Globus pallidus (tissue), 1 donor: ENCODE data around the gene LARP4.
"Not testable (repeated sequence)": the region's sequence is repeated elsewhere in the genome, so short reads cannot be mapped to it uniquely, and the experiment has no call there.

ENCODE experiments used
- DNase-seq: peaks from one replicate; pipeline ENCODE4 v3.0.0-alpha.2; 2015; ENCODE audit warnings: low spot score

Gene LARP4

DNA sequence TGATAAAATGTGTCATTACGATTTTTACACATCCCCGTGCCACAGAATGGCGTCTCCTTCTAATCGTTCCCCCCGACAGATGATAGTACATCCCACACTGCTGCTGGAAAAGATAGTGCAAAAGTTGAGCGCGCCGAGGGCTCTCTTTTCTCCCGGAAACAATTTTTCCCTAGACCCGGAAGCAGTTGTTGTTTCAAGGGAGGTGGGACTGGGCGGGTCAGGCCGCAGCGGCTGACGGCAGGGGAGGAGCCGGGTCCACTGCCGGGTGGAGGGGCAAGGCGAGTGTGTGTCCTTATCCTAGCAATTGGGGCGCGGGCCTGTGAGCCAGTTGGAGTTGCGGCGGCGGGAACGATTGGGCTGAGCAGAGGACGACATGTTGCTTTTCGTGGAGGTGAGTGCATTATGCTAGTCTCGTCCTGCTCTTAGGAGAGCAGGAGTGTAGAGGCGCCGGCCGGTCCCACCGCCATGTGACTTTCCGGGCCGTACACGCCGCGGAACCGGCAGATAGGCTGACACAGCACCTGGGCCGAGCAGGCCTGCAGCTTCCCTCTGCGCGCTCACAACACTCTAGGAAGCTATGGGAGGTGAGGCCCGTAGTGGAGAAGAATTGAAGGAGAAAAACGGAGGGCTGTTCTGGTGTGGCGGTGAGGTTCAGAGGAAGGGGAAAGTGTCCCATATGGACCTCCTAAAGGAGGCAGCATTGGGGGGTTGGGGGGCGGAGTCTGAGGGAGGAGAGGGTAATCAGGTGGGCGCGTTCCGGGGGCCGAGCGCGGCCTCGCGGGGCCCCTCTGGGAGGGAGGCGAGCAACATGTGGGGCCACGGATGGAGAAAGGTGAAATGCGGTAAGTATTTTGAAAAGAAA, at the start of gene LARP4:
TSS of gene LARP4 (plus strand) at position 248 of the 862 bp plus-strand sequence. CDS start at position 374, 126 bp downstream.
- peak; percentile 94 for DNase-seq

- DNase-seq: no peak
These were observed 49.3 kb upstream of the LARP4 start for GRCh38 chr12:50351120-50352043.

DNA sequence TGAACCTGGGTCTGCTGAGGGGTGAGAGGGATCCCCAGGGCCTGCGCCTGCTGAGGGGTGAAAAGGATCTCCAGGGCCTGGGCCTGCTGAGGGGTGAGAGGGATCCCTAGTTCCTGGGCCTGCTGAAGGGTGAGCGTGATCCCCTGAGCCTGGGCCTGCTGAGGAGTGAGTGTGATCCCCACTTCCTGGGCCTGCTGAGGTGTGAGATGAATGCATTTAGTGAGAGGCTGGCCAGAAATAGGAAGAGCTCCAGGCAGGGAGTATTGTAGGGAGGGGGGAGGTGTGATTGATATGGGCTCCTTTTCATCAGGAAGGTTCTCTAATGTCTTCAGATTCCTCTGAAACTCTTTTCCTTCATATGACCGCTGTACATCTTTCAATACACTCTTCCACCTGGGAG, 47.3 kb upstream of the LARP4 start:
- no peak for DNase-seq

DNA sequence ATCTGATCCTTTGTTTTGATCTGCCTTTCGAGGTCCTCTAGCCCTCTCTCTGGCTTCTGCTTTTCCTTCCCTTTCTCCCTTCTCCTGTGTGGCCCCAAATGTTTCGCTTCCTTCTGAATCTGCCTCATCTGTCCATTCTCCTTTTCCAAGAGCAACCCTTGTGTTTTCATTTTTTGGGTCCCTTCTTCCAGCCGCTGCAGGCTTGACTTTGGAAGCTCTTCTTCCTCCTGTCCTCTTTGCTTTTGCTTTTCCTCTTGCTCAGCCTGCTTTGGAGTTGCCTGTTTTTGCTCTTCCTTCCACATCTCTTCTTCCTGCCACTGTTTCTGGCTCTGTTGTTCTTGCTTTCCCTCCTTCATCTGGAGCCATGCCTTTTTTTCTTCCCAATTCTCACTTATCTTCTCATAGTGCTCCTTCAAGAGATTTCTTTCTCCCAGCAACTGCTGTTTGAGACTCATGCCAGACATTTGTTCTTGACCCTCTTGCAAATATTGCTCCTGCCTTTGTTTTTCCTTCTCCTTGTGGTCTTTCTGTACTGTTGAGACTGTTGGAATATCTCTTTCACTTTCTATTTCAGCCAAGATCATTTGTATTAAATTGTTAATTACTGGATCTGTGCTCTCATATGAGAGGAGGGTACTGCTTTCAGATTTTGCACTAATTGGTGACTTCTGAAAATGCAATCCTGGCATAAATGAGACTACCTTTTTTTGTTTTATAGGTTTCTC, 46.7 kb upstream of the LARP4 start:
- DNase-seq: no peak

DNA sequence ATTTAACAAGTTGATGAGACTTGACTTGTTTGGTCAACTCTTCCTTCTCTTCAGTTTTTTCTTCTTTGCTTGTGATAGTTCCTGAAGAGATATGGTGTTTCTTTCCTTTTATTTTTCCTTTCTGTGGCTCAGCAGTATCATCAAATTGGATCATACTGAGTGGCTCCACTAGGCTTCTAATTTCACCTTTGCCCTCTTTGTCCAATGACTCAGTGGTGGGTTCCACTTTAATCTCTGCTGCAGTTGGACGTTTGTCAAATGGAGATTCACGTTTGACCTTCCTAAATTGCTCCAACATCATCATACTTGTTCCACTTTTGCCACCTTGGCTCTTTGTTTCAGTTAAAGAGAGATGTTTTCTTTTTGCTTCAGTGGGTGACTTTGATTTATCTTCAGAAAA, 45.8 kb upstream of the LARP4 start:
- DNase-seq: no peak

DNA sequence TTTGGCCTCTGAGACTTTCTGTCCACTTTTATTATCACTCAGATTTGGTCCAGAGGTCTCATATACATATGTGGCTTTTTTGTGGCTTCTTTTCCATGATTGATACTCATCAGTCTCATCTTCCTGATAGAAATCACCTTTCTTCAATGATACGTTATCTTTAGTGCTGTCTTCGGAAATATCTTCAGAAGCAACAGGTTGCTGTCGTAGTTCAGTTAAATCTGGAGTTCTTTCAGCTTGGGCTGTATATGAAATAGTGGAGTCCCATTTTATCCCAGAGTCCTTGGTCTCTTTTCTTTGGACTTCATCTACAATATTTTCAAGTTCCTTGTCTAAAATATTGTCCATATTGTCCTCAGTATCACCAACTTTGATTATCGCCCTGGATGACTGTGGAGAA, 45.3 kb upstream of the LARP4 start:
- no peak for DNase-seq

- no peak for DNase-seq
These were observed 38.0 kb upstream of the LARP4 start for GRCh38 chr12:50362671-50363070.

DNA sequence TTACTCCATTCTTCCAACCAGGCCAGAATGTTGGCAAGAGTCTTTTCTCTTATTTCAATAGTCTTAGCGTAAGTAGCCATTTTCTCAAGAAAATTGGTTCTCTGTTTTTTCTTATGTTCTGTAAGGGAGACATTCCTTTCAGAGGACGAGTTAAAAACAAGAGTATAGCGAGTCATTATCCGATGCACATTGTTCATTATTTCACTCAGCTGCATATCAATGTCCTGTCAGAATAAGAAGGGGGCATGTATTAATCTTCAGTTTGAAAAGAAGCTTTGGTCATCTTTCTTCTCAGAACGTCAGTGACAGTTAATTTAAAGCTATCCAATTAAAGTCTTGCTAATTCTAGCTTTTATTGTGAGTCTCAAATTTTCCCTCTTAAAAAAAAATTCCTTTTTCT, 37.5 kb upstream of the LARP4 start:
- no peak for DNase-seq

GRCh38 chr12:50365709-50366406, 34.8 kb upstream of the LARP4 start:
- no peak for DNase-seq

- not testable (repeated sequence) for DNase-seq
These were observed 30.0 kb upstream of the LARP4 start for GRCh38 chr12:50370672-50371071.

DNA sequence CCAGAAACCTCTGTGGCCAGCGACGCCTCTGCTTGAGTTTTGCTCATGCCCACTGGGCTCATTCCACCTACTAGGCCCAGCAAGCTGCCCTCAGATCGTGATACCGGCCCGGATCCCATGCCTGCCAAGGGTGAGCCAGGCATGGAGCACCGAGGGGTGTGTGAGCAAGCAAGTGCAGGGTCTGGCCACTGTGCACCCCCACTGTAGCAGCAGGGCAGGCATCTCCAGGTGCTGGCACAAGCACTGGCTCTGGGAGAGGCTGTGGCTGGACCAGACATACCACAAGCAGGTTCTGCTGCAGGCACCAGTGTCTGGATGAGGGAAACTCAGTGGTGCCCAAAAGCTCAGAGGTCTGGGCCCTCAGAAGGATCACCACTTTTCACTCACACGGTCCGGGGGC, 24.9 kb upstream of the LARP4 start:
- no peak for DNase-seq

GRCh38 chr12:50380761-50381325, 19.8 kb upstream of the LARP4 start:
- no peak for DNase-seq

DNA sequence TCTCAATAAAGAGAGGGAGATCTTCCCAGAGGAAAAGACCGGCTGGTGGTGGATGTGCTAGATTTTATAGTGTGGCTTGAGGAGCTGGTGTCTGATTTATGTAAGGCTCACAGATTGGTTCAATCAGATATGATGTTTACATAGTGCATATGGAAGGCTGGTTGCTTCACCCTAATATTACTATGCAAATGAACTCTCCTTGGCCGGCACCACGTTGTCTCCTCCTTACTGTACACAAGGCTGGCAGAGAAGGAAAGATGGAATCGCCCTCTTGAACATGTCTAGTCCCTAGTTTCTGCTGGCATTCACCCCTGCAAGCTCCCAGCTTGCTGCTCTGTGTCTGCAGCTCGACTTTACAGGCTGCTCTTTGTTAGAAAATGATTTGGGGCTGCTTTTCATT, 13.2 kb upstream of the LARP4 start:
- no peak for DNase-seq

DNA sequence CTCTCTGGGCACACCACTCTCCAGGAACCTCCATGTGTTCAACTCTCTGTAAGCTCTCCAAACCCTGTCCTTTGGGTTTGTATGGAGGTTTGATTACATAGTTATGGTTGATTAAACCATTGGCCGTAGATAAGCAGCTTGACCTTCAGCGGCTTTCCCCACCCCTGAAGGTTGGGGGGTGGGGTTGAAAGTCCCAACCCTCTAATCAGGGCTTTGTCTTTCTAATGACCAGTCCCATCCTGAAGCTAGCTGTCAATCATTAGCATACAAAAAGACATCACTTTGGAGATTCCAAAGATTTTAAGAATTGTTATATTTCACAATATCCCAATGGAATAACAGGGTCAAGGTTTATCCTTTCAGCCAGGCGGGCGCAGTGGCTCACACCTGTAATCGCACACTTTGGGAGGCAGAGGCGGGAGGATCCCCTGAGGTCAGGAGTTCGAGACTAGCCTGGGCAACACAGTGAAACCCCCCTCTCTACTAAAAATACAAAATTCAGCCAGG, 12.7 kb upstream of the LARP4 start:
- DNase-seq: no peak

DNA sequence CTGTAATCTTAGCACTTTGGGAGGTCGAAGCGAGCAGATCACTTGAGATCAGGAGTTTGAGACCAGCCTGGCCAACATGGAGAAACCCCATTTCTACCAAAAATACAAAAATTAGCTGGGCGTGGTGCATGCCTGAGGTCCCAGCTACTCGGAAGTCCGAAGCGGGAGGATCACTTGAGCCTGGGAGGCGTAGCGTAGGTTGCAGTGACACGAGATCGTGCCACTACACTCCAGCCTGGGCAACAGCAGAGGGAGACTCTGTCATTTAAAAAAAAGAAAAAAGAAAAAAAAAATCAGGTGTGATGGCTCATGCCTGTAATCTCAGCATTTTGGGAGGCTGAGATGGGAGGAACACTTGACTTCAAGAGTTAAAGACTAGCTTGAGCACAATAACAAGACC, 11.9 kb upstream of the LARP4 start:
- DNase-seq: not testable (repeated sequence)

GRCh38 chr12:50390316-50390741, 10.4 kb upstream of the LARP4 start:
- no peak for DNase-seq

DNA sequence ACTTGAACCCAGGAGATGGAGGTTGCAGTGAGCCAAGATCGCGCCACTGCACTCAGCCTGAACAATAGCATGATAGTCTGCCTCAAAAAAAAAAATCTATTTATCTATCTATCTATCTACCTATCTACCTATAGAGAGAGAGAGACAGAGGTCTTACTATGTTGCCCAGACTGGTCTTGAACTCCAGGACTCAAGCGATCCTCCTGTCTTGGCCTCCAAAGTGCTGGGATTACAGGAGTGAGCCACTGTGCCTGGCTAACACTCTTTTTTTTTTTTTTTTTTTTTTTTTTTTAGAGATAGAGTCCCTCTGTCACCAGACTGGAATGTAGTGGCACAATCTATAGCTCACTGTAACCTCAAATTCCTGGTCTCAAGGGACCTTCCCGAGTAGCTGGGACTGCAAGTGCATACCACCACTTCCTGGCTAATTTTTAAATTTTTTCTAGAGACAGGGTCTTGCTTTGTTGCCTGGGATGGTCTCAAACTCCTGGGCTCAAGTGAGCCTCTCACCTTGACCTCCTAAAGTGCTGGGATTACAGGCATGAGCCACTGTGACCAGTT, 6.1 kb upstream of the LARP4 start:
- DNase-seq: no peak

DNA sequence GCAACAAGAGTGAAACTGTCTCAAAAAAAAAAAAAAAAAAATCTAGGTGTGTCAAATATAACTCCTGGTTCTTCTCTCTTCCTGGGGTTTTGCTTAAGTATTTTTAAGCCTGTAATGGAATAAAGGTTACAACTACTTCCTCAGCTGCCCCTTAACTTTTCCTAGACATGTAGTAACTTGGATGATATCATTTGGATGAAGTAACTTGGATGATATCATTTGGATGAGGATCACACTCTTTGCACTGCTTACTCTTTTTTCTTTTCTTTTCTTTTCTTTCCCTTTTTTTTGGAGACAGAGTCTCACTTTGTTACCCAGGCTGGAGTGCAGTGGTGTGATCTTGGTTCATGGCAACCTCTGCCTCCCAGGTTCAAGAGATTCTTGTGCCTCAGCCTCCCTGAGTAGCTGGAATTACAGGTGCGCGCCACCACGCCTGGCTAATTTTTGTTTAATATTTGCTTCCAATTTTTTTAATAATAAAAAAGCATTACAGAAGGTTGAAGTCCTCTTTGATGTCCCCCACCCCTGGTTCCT, 3.5 kb upstream of the LARP4 start:
- no peak for DNase-seq

DNA sequence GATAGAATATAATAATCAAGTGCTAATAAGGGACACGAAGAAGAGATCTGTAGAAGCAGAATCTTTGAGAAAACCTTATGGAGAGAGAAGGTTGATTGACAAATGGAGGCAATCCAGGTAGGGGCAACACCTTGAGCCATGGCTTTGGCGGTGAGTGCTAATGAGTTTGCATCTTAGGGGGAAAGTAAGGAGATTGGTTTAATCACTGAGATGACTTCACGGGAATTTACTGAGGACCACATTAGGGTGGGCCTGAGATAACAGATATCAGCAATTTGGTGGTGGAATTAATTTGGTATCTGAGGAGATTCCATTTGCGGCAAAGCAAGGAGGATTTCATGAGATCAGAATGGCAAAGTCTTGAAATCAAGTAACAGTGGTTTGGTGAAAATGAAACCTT, 1.8 kb upstream of the LARP4 start:
- DNase-seq: no peak

DNA sequence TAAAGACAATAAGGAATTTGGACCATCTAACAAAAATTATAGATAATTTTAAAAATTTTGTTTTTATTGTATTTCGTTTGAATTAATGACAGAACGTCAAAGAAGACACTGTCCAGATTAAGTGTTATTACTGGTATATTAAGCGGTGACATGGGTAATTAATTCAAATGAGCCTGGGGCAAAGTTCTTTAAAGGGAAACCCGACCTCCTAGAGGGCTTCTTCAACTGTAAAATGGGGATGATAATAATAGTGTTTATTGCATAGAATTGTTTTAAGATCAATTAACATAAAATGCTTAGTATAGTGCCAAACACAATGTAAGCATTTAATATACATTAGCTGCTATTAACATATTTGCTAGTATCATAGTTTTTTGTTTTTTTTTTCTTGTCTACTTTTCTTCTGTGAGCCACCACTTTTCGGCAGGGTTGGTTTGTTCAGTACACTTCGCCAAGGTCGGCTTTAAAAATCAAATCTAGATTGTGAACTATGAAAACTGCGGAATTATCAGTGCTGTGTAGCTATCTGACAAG, 514 bp upstream of the LARP4 start:
- DNase-seq: no peak
